ENCODE results near the gene PTPRN2.

The PTPRN2 gene

GRCh38 chr7:158376146-158376838, 211.3 kb downstream of the PTPRN2 start:
- DNase-seq: peak in 1 of 2 donors; percentile 21

GRCh38 chr7:158375034-158375433, 212.6 kb downstream of the PTPRN2 start:
- DNase-seq: no peak

- DNase-seq: no peak
Observed at GRCh38 chr7:158374586-158374985, 213.0 kb downstream of the PTPRN2 start.

GRCh38 chr7:158374146-158374545, 213.5 kb downstream of the PTPRN2 start:
- DNase-seq: no peak

GRCh38 chr7:158373476-158374133, 214.0 kb downstream of the PTPRN2 start:
- DNase-seq: no peak

- DNase-seq: no peak
Observed at GRCh38 chr7:158372400-158373342, 215.0 kb downstream of the PTPRN2 start.

GRCh38 chr7:158371856-158372255, 215.8 kb downstream of the PTPRN2 start:
- no peak for DNase-seq

- DNase-seq: no peak
Observed at GRCh38 chr7:158369866-158370265, 217.8 kb downstream of the PTPRN2 start.

- DNase-seq: no peak
Observed at GRCh38 chr7:158369290-158369689, 218.3 kb downstream of the PTPRN2 start.

- no peak for DNase-seq
Observed at GRCh38 chr7:158368449-158368848, 219.2 kb downstream of the PTPRN2 start.

- DNase-seq: no peak
Observed at GRCh38 chr7:158367634-158367982, 220.0 kb downstream of the PTPRN2 start.

- no peak for DNase-seq
Observed at GRCh38 chr7:158366916-158367633, 220.5 kb downstream of the PTPRN2 start.

- DNase-seq: no peak
Observed at GRCh38 chr7:158366346-158366745, 221.3 kb downstream of the PTPRN2 start.

GRCh38 chr7:158365267-158365666, 222.4 kb downstream of the PTPRN2 start:
- no peak for DNase-seq

- no peak for DNase-seq
Observed at GRCh38 chr7:158364451-158364850, 223.2 kb downstream of the PTPRN2 start.

- no peak for DNase-seq
Observed at GRCh38 chr7:158362912-158363905, 224.4 kb downstream of the PTPRN2 start.

GRCh38 chr7:158362001-158362400, 225.6 kb downstream of the PTPRN2 start:
- no peak for DNase-seq

GRCh38 chr7:158361326-158361946, 226.2 kb downstream of the PTPRN2 start:
- DNase-seq: no peak

GRCh38 chr7:158358926-158359645, 228.5 kb downstream of the PTPRN2 start:
- no peak for DNase-seq
